Peyer's patch (tissue), 4 donors: ENCODE data around the gene RGL3.

Experiments
- CTCF ChIP-seq, 6 experiments: fragments of 450-650 bp in 4 of 6; fragments of 200-600 bp in 2 of 6; sonication (generic) in 1 of 6; IDR thresholded peaks; one replicate each; pipeline ENCODE4 v1.5.1; 2017 to 2019; ENCODE audit warnings: antibody characterized with exemption in 6 of 6, mild to moderate bottlenecking in 3 of 6, moderate library complexity in 1 of 6
- POLR2A ChIP-seq, 2 donors: fragments of 450-650 bp; IDR thresholded peaks; one replicate each; pipeline ENCODE4 v1.5.1; 2017; ENCODE audit warnings: antibody characterized with exemption in 2 of 2, mild to moderate bottlenecking in 2 of 2, moderate library complexity in 2 of 2

- TF ChIP-seq CTCF (IDR thresholded peaks at IDR 0.05): no peak
- no peak for TF ChIP-seq POLR2A (IDR thresholded peaks at IDR 0.05)
Measured at GRCh38 chr19:11399667-11400066, 19.4 kb downstream of the RGL3 start.
